HG02678 (cell line): Measurements from ENCODE around the gene ARHGAP33.
A peak's percentile ranks its signal among the peaks of the same experiment; 100 is the strongest.
"Not testable (repeated sequence)": the region's sequence is repeated elsewhere in the genome, so short reads cannot be mapped to it uniquely, and the experiment has no call there.

Experiments
- ATAC-seq: cut with Tn5 transposase; IDR thresholded peaks from one replicate; pipeline ENCODE4 v1.9.1; 2021; ENCODE audit warnings: mild to moderate bottlenecking, moderate library complexity; ENCODE audit not compliant: unreplicated experiment

ARHGAP33 gene

DNA sequence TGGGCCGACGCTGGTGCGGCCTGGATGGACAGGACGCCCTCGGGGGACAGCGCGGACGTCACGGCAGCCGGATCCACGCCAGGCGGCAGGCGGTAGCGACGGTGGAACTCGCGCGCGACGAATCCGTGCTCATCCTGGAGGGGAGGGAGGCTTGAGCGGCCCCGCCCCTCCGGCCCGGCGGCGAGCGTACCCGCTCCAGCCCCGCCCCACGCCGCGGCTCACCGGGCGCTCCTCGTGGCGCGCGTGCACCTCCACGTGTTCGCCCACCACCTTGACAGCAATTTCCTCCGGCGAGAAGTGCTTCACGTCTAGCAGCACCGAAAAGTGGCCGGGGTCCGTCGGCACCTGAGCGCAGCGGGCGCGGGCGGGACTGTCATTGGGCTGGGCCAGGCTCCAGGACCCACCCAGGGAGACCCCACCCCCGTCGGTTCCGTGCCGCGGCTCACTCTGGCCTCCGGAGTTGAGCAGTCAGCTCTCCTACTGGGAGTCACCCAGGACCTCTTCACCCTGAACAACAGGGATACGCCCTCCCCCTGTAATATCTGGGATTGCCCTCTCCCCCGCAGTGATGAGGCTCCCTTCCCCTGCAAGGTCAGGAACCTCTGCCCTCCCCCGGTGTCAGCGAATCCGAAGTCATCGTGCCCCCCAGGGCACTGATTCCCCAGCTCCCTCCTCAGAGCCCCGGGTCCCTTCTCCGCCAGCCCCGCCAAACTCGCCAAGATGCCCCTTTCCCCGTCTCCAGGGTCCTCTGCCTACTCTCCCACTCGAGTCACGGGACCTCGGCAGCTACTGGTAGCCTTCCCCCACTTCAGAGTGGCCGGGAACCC is 19.6 kb upstream of the ARHGAP33 start:
- ATAC-seq, result no peak

DNA sequence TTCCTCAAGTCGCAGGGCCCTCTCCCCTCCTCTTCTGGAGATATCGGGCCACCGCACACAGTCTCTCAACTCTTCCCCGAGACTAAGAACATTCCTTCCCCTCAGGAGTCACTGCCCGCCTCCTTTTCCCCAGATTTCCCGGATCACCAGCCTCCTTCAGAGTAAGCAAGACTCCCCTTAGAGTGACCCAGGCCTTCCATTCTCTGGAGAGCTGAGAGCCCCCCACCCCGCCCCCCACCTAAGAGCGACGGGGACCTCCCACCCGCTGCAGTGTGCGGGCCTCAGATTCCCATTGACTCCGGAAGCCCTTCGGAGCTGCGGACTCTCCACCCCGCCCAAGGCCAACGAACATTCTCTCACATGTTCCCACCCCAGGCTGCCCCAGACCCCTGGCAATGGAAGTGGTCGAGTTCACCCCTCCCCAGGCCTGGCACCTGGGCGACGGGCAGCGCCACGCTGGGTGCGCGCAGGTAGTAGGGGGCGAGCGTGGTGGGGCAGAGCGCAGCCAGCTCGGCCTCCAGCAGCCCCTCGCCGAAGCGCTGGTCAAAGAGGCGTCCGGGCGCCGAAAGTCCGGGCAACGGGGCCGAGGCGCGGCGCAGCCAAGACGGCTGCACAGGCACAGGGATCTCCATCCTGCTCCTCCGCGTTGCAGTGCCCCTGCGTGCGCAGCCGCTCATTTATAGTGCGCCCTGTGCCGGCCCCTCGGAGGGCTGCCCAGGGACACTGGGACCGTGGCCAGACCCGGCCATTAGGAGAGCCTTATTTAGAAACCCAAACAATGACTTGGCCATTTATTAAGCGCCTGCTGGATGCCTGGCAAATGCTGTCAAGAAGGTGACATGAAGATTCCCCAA is 18.8 kb upstream of the ARHGAP33 start, which contains the start of gene HSPB6:
Gene HSPB6 (minus strand): TSS at position 653 of the 854 bp plus-strand sequence. CDS start 21 bp downstream, at position 632.
- no peak for ATAC-seq

DNA sequence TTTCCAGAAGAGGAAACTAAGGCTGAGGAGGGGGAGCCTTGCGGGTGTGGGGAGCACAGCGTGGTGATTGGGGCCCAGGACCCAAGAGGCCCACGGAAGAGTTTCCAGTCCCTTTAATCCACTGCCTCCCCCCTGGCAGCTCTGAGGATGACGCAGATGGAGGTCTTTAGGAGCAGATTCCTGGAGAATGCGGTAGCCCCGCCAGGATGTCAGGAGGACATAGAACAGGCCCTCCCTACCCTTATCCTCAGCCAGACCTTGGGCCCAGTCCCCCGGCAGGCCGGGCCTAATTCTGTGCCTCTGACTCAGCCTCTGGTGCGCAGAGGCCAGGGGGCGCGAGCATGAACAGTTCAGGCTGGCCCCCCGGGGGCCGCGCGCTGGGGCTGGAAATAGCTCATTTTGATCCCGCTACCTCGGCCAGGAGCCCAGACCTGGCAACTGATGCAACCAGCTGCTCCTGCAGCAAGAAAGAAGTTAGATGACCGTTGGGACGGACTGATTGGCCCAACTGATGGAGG is 18.1 kb upstream of the ARHGAP33 start:
- no peak for ATAC-seq

DNA sequence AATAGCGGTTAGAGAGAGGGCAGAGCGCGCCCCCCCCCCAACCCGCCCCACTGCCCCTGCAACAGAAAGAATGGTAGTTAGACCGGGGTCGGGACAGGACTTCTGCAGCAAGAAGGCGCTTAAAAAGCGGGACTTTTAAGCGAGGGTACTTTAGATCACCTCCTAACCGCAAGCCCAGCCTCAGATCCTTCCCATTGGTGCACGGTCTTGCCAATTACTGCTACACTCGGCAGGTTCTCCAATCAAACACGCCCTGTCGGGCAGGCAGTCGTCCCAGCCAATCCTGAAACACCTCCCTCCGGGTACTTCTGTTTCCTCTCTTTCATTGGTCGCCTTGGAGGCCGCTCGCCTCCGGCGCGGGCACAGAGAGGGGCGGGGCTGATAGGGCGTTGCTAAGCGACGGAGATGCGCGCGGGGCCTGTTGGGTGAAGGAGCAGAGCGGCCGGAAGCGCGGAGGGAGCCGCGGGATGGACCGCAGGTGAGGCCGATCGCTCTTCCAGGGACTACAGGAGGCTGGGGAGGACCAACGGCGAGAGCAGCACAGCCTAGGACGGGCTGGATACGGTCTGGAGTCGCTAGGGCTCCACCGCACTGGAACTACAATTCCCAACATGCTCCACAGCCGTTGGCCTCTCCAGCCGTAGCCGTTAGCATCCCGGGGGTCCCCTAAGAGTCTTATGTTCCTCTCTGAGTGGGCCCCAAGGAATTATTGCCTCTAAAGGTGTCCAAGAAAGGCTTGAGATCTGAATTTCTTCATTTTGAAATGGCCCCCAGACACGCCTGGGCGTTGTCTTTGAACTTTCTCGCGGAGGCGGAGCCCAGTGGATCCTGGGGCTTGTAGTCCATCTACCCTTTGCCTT is 17.4 kb upstream of the ARHGAP33 start, which contains the start of gene PROSER3:
Gene PROSER3 (plus strand): TSS at position 428 of the 860 bp plus-strand sequence. CDS start 40 bp downstream, at position 468.
- ATAC-seq, result peak; percentile 97

DNA sequence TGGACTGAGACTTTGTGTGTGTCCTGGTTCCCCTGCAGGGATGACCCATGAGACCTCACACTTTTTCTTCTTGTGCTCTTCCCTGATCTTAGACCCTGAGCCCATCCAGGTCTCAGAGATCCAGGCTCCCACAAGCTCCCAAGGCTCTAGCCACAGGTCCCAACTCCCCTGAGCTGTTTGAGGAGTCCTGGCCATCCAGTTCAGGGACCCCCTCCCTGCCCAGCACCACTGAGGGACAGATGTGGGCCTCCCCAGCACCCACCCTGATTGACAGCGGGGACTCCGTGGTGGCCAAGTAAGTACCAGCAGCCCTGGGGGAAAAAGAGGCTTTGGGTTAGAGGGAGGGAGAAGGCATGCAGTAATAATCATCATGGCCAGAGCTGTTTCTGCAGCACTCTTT is 15.7 kb upstream of the ARHGAP33 start:
- ATAC-seq, result no peak

DNA sequence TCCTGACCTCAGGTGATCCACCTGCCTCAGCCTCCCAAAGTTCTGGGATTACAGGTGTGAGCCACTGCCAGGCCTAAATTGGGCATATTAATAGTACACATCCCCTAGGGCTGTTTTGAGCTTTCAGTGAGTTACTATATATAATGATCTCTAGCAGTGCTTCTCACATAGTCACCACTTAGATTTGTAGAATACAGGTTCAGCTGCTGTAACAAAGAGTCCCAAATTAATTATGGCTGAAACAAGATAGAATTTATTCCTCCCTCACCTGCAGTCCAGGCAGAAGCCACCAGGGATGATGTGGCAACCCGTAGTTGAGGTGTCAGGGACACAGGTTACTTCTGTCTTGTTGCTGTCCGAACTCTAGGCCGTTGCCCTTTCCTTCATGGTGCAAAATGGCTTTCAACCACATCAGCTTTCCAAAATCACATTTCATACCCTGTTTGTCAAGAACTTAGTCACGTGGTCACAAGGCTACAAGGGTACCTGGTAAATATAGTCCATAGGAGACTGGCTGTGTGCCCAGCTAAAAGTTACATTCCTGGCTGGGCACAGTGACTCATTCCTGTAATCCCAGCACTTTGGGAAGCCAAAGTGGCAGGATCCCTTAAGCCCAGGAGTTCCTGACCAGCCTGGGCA is 14.5 kb upstream of the ARHGAP33 start:
- ATAC-seq, result no peak

DNA sequence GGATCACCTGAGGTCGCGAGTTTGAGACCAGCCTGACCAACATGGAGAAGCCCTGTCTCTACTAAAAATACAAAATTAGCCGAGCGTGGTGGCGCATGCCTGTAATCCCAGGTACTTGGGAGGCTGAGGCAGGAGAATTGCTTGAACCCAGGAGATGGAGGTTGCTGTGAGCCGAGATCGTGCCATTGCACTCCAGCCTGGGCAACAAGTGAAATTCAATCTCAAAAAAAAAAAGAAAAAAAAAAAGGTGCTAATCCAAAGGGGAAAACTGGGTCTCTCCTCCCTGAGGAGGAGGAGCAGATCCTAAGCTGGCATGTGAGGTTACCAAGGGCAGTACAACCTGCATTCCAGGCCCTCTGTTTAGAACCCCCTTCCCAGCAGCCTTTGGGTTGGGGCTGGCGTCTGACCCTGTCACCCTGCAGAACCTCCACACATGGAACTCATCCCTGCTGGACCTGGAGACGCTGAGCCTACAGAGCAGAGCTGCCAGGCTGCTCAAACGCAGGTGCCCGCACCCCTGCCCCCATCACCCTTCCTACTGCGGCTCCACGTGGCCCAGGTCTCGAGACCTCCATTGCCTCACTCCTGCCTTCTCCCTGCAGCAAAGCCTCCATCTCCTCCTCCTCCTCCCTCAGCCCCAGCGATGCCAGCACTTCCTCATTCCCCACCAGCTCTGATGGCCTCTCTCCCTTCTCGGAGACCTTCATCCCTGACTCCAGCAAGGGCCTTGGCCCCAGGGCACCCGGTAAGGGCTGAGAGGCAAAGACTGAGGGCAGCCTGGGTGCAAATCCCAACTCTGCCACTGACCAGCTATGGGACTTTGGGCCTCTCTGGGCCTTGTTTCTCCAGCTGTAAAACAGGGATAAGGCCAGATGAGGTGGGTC is 10.7 kb upstream of the ARHGAP33 start:
- ATAC-seq, result no peak

DNA sequence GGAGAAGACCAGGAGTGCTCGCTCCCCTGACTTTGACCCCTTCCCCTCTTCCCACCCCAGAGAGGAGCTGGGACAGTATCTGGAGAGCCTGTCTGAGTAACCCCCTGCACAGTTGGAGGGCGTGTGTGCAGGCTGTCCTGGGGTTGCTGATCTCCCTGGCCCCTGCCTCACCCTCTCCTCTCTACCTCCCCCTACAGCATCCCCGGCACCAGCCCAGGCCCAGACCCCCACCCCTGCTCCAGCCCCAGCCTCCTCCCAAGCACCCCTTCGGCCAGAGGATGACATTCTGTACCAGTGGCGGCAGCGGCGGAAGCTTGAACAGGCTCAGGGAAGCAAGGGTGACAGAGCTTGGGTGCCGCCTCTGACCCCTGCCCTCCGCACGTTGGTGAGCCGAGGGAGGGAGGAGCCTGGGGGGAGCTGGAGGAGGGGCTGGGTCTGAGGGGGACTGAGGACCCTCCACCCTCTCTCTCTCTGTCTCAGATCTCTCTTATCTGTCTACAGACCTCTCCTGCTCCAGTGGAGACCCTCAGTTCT is 8.7 kb upstream of the ARHGAP33 start:
- ATAC-seq, result no peak

DNA sequence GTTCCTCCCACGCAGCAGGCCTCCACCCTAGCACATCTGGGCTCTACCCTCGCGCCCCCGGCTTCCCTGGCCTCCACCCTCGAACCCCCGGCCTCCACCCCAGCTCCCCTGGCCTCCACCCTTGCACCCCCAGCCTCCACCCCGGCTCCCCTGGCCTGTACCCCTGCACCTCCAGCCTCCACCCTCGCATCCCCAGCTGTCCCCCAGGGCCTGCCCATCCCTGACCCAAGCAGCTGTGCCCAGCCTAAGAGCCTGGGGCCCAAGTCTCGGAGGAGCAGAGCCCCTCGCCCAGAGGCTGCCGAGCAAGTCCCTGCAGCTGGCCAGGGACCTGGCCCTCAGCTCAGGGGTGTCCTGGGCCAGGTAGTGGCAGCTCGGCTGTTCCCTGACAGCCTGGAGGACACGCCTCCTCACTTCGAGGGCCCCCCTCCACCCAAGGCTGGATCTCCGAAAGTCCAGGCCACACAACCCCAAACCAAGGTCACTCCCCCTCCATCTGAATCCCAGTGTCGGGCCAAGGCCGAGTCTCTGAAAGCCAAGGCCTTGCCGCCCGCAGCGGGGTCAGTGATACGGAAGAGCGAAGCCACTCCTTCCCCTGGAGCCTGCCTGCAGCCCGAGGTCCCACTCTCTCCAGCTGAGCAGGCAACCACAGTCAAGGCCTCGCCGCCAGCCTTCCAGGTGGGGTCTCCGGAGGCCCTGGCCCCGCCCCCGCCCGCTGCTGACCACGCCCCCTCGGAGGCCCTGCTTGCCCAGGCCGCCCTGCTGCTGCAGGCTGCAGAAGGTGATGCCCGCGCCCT is 7.9 kb upstream of the ARHGAP33 start:
- ATAC-seq, result no peak

DNA sequence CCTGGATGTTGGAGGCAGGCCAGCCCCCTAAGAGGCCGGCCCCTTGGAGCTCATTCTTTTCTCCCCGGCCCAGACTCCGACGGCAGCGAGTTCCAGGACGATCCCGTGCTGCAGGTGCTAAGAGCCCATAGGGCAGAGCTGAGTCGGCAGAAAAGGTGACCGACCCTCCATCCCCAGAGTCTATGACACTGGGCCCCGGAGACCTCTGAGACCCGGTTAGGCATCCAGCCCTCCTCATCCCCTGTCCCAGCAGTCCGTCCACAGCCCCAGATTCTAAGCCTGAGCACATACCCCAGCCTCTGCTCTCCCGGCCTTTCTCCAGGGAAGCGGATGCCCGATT is 7.3 kb upstream of the ARHGAP33 start:
- no peak for ATAC-seq

DNA sequence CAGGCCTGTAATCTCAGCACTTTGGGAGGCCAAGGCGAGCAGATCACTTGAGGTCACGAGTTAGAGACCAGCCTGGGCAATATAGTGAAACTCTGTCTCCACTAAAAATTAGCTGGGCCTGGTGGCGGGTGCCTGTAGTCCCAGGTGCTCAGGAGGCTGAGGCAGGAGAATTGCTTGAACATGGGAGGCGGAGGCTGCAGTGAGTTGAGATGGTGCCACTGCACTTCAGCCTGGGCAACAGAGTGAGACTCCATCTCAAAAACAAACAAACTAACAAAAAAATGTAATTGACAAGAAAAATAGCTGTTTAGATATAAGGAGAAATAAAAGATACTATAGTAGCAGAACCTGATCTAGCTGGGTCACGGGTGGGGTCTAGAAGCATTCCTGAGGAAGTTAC is 3.0 kb upstream of the ARHGAP33 start:
- not testable (repeated sequence) for ATAC-seq

DNA sequence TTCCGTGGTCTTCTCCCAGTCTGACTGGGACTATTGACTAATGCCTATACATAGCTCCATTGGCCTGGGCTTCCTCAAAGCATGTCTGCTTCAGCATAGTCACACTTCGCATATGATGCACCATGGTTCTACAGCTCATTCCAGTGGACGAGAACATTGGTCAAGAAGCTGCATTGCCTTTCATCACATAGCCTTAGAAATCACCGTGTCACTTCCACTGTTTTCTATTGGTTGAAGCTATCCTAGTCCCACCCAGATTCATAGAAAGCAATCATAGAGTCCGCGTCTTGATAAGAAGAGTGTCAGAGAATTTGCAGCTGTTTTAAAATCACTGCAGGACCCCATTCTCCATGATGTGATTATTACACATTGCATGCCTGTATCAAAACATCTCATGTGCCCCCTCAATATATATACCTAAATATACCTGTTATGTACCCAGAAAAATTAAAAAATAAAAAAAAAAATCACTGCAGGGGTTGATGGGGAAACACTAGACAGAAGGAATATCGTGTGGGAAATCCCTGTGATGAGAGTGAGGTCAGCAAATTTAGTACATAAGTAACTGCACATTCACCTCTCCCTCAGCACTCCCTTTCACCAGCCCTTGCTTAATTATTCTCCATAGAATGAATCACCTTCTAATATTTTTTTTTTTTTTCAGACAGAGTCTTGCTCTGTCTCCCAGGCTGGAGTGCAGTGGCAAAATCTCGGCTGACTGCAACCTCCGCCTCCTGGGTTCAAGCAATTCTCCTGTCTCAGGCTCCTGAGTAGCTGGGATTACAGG is 2.2 kb upstream of the ARHGAP33 start:
- ATAC-seq, result no peak

DNA sequence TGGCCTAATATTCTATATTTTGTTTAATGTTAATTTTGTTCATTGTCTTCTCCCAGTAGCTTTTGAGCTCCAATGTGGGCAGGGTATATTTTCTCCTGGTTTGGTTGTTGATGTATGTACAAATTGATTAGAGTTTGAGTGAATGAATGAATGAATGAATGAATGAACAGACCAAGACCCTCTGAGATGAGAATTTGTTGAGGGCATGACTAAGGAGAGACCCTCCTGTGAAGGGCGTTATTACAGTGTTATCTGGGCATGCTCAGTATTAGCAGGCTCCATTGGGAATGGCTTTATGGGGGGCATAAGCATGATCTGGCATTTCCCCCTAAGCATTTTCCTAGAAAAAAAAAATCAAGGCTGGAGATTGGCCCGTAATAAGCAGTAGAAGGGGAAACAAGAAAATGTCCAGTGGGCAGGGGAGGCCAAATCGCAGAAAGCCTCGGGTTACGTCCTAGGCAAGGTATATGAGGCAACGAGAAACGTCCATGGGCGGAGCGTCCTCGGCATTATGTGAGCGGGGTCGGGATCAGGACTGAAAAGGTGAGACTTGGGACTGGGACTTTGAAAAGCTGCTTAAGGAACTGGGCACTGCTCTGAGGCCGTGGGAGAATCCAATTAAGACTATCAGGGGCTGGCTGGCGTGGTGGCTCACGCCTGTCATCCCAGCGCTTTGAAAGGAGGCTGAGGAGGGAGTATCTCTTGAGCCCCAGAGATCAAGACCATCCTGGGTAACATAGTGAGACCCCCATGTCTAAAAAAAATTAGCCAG is 904 bp upstream of the ARHGAP33 start:
- no peak for ATAC-seq

DNA sequence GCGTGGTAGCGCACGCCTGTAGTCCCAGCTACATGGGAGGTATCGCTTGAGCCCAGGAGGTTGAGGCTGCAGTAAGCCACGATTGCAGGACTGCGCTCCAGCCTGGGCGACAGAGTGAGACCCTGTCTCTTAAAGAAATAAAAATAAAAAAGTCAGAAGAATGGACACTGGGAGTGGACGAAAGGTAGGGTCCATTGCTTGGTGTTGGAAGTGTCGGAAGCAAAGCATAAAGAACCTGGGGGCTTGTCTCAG is 392 bp upstream of the ARHGAP33 start:
- ATAC-seq, result no peak

DNA sequence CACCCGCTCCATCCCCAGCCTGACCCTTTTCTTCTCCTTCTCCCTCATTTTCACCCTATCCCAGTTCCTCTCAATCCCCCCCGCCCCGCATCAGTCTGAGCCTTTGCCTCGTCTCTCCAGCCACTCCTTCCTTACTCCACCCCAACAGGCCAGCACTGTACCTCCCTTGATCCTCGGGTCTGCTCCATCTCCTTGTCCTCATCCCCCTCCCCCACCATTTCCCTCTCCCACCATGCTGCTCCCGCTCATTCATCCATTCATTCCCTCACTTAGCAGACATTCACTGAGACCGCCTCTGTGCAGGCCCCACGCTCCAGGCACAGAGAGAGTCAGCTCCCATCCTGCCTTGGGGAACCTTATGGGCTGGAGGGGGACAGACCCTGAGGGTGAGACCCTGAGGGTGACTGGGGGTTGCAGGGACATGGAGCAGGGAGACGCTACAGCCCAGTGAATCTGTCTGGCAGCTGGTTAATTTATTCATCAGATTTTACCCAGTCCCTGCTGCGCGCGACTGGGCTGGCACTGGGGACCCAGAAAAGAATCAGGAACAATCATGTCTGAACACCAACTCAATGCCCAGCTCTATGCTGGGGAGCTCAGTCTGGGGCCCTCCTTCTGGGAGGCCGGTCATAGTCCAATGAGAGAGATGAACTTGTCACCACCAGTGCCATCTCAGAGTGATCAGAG is 881 bp downstream of the ARHGAP33 start:
- no peak for ATAC-seq

DNA sequence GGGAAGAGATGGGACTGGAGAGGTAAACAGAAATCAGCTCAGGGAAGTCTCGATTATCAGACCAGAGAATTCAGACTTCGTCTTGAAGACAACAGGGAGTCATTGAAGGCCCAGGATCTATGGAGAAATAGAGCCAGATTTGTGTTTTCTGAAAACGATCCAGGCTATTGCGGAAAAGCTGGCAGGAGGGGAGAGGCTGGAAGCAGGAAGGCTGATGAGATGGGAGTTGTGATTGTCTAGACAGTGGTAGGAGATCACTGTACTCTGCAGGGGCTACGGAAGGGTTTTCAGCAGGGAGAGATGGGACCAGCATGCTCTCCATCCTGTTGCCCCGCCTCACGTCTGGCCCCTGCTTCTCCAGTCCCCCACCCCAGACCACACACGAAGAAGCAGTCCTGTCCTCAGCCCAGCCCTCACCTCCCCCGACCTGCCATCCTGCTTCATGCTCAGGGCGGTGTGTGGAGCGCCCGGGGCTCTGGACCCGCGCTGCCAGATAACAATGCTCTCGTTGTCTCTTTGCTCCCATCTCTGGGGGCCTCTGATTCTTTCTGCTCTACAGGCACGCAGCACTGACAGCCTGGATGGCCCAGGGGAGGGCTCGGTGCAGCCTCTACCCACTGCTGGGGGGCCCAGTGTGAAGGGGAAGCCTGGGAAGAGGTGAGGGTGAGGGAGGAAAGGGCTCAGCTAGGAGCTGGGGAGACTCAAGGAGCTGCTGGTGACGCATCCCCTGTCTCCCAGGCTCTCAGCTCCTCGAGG is 1.9 kb downstream of the ARHGAP33 start:
- no peak for ATAC-seq
